Measurements from ENCODE around the gene GIGYF2. TPM values are rescaled to one million over a fixed set of nuclear protein-coding genes. Genes with fewer than 3 reads are reported as not detected.

Gene GIGYF2
- total RNA-seq, 1 experiment from 2014 or later, result 55.3 TPM

GRCh38 chr2:232863996-232864395 is 166.9 kb downstream of the GIGYF2 start:
- H3K27me3 Mint-ChIP-seq (ENCODE audit: low read depth), result 0 out of 2 replicates have a peak, but pooled peaks cover under 1% of the 10 kb centered on the region
- Histone ChIP-seq H3K23ac (ENCODE audit: insufficient read length, low read depth, low read length) (no peak overlapping the region), H4K8ac (replicated peaks; ENCODE audit: insufficient read length, low read depth, low read length) (no peak overlapping the region), H3K18ac (ENCODE audit: insufficient read length, low read depth, low read length) (no peak overlapping the region), H2BK20ac (ENCODE audit: low read depth, low read length, poor library complexity, severe bottlenecking) (no peak overlapping the region), H4K91ac (ENCODE audit: insufficient read length, low read depth, low read length) (no peak overlapping the region), H2BK120ac (ENCODE audit: low read depth, low read length, poor library complexity, severe bottlenecking) (no peak overlapping the region), H3K79me2 (ENCODE audit: insufficient read depth, low read length) (no peaks in the 10 kb centered on the region), H3K56ac (ENCODE audit: insufficient read length, low read depth, low read length) (no peak overlapping the region), H3K9ac (ENCODE audit: extremely low read depth, insufficient read length, low read length) (no peak overlapping the region), H2BK12ac (ENCODE audit: insufficient read length, low read depth, low read length) (no peak overlapping the region), H3K4ac (ENCODE audit: low read depth, low read length) (no peak overlapping the region), H2BK15ac (ENCODE audit: low read depth, low read length) (no peak overlapping the region), H3K14ac (ENCODE audit: insufficient read depth, low read length) (no peak overlapping the region), H4K20me1 (ENCODE audit: control insufficient read depth, insufficient read depth, insufficient read length) (no peaks in the 10 kb centered on the region), H2AK5ac (ENCODE audit: insufficient read length, low read length) (no peak overlapping the region), H3K4me2 (ENCODE audit: insufficient read depth, insufficient read length, low read length) (no peak overlapping the region), H3K4me1 (ENCODE audit: insufficient read depth, low read length) (no peaks in the 10 kb centered on the region), H3K9me3 (ENCODE audit: control insufficient read depth, low read depth, low read length) (no peaks in the 10 kb centered on the region), H3T11ph (ENCODE audit: low read length) (no peak overlapping the region), H4K5ac (ENCODE audit: insufficient read length, low read depth, low read length) (no peak overlapping the region), H2BK5ac (ENCODE audit: insufficient read length, low read length) (no peak overlapping the region), H3K79me1 (ENCODE audit: insufficient read depth, low read depth, low read length, poor library complexity, severe bottlenecking) (no peaks in the 10 kb centered on the region), H3K27me3 (ENCODE audit: insufficient read depth, low read length) (no peaks in the 10 kb centered on the region), H2AFZ (ENCODE audit: low read length) (no peak overlapping the region), H3K27ac (ENCODE audit: insufficient read length, low read depth, low read length) (no peak overlapping the region), H3K23me2 (ENCODE audit: insufficient read length, low read depth, low read length, poor library complexity, severe bottlenecking) (no peaks in the 10 kb centered on the region)
- WGBS (ENCODE audit: extremely low coverage, insufficient read length, low lambda C conversion rate), result no CpG with 5 or more reads among the region's 2 CpGs
- 0 out of 4 replicates have a peak, but pooled peaks cover 0 to under 1% of the 10 kb centered on the region in 2 experiments for H3K4me1 Mint-ChIP-seq
- no peak overlapping the region for H3K4me3 Mint-ChIP-seq
- TF ChIP-seq CTCF (conservative IDR thresholded peaks at IDR 0.05), result no peak
- no peaks in the 10 kb centered on the region for H3K9me3 Mint-ChIP-seq
- no peak overlapping the region for H3K27ac Mint-ChIP-seq
- peaks cover 6 to 7% (median 7%) of the 10 kb centered on the region in 3 experiments; a peak in 6 of 7 replicates for H3K36me3 Mint-ChIP-seq (ENCODE audit: insufficient read depth in 1 of 3, low read depth in 3 of 3)
- DNase-seq, result no peak

Data from H9 (cell line).